ENCODE results near the gene OGG1.

- TF ChIP-seq POLR2AphosphoS5 (IDR thresholded peaks at IDR 0.05) = no peak
- TF ChIP-seq, protein P1, sequence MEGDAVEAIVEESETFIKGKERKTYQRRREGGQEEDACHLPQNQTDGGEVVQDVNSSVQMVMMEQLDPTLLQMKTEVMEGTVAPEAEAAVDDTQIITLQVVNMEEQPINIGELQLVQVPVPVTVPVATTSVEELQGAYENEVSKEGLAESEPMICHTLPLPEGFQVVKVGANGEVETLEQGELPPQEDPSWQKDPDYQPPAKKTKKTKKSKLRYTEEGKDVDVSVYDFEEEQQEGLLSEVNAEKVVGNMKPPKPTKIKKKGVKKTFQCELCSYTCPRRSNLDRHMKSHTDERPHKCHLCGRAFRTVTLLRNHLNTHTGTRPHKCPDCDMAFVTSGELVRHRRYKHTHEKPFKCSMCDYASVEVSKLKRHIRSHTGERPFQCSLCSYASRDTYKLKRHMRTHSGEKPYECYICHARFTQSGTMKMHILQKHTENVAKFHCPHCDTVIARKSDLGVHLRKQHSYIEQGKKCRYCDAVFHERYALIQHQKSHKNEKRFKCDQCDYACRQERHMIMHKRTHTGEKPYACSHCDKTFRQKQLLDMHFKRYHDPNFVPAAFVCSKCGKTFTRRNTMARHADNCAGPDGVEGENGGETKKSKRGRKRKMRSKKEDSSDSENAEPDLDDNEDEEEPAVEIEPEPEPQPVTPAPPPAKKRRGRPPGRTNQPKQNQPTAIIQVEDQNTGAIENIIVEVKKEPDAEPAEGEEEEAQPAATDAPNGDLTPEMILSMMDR (IDR thresholded peaks at IDR 0.05) = no peak
These were observed 35.2 kb downstream of the OGG1 start for GRCh38 chr3:9784965-9785364.
